Neural cell (in vitro differentiated cells): Measurements from ENCODE around the gene ZNF221. TPM values are rescaled to one million over a fixed set of nuclear protein-coding genes. Genes with fewer than 3 reads are reported as not detected.

Experiments
- H2AFZ ChIP-seq: fragments of 200-600, 300-800 bp; sonication (generic), shearing (Covaris generic); 2 replicates; pipeline ENCODE4 v1.6.0; 2014; ENCODE audit warnings: low read depth, mild to moderate bottlenecking, antibody characterized with exemption, low read length, moderate library complexity
- H3F3A ChIP-seq: fragments of 200-600 bp; shearing (Covaris generic); 2 replicates; pipeline ENCODE4 v1.6.1; 2016; ENCODE audit warnings: mild to moderate bottlenecking, moderate library complexity, mixed read lengths, antibody characterized with exemption, low read length; ENCODE audit not compliant: insufficient read depth, poor library complexity, severe bottlenecking
- H3K27ac ChIP-seq: fragments of 200-600, 300-800 bp; sonication (generic), shearing (Covaris generic); 2 replicates; pipeline ENCODE4 v1.5.1; 2014; ENCODE audit warnings: mild to moderate bottlenecking, low read length, moderate library complexity
- H3K27me3 ChIP-seq: fragments of 300-800, 200-600 bp; sonication (generic), shearing (Covaris generic); 2 replicates; pipeline ENCODE4 v1.6.0; 2014; ENCODE audit warnings: mild to moderate bottlenecking, low read depth, low read length, moderate library complexity; ENCODE audit not compliant: insufficient read depth
- H3K36me3 ChIP-seq: fragments of 300-800, 200-600 bp; sonication (generic), shearing (Covaris generic); 2 replicates; pipeline ENCODE4 v1.5.1; 2014; ENCODE audit warnings: mild to moderate bottlenecking, antibody characterized with exemption, low read length, moderate library complexity; ENCODE audit not compliant: insufficient read depth
- H3K4me2 ChIP-seq: fragments of 300-800, 200-600 bp; sonication (generic), shearing (Covaris generic); 2 replicates; pipeline ENCODE4 v1.6.0; 2014; ENCODE audit warnings: mild to moderate bottlenecking, low read length
- H3K4me3 ChIP-seq: fragments of 300-800, 200-600 bp; sonication (generic), shearing (Covaris generic); 2 replicates; pipeline ENCODE4 v1.5.1; 2014; ENCODE audit warnings: mild to moderate bottlenecking, low read length, moderate library complexity
- H3K79me2 ChIP-seq: fragments of 200-600 bp; shearing (Covaris generic); replicated peaks from 2 replicates; pipeline ENCODE4 v1.6.0; 2014; ENCODE audit warnings: mild to moderate bottlenecking, low read length, moderate library complexity; ENCODE audit not compliant: insufficient read depth
- H3K9ac ChIP-seq: fragments of 300-800, 200-600 bp; sonication (generic), shearing (Covaris generic); 2 replicates; pipeline ENCODE4 v1.6.1; 2016; ENCODE audit warnings: mild to moderate bottlenecking, low read length, mixed read lengths
- H3K9me2 ChIP-seq: fragments of 200-600 bp; shearing (Covaris generic); 2 replicates; pipeline ENCODE4 v1.6.1; 2016; ENCODE audit warnings: mild to moderate bottlenecking, low read length, mixed read lengths; ENCODE audit not compliant: insufficient read depth
- H3K9me3 ChIP-seq: fragments of 200-600, 300-800 bp; sonication (generic), shearing (Covaris generic); 2 replicates; pipeline ENCODE4 v1.6.1; 2016; ENCODE audit warnings: mild to moderate bottlenecking, mixed run types, low read length, moderate library complexity, mixed read lengths
- H4K20me1 ChIP-seq: fragments of 200-600 bp; shearing (Covaris generic); 2 replicates; pipeline ENCODE4 v1.6.1; 2016; ENCODE audit warnings: mild to moderate bottlenecking, mixed run types; ENCODE audit not compliant: insufficient read depth
- EP300 ChIP-seq: fragments of 450-650 bp; conservative IDR thresholded peaks from 2 replicates; pipeline ENCODE4 v1.6.1; 2014; ENCODE audit warnings: antibody characterized with exemption, mild to moderate bottlenecking, moderate library complexity; ENCODE audit not compliant: poor library complexity, severe bottlenecking
- EZH2 ChIP-seq: fragments of 200-600, 300-800 bp; shearing (Covaris generic), sonication (generic); IDR thresholded peaks from 2 replicates; pipeline ENCODE4 v1.6.1; 2014; ENCODE audit warnings: antibody characterized with exemption, low read length, borderline replicate concordance, mild to moderate bottlenecking; ENCODE audit not compliant: insufficient read depth, poor library complexity, severe bottlenecking
- MXI1 ChIP-seq: fragments of 450-650 bp; conservative IDR thresholded peaks from 2 replicates; pipeline ENCODE4 v1.6.1; 2014; ENCODE audit warnings: antibody characterized with exemption, mild to moderate bottlenecking; ENCODE audit not compliant: poor library complexity, severe bottlenecking
- POLR2AphosphoS5 ChIP-seq: IDR thresholded peaks from 2 replicates; pipeline ENCODE4 v1.6.1; 2012
- RAD21 ChIP-seq: fragments of 450-650 bp; conservative IDR thresholded peaks from 2 replicates; pipeline ENCODE4 v1.6.1; 2014; ENCODE audit warnings: antibody characterized with exemption, mild to moderate bottlenecking, moderate library complexity
- REST ChIP-seq: IDR thresholded peaks from 2 replicates; pipeline ENCODE4 v1.6.1; 2012; ENCODE audit warnings: borderline replicate concordance
- SMC3 ChIP-seq: fragments of 450-650 bp; conservative IDR thresholded peaks from 2 replicates; pipeline ENCODE4 v1.6.1; 2014; ENCODE audit warnings: antibody characterized with exemption, mild to moderate bottlenecking, moderate library complexity; ENCODE audit not compliant: poor library complexity
- TAF1 ChIP-seq: IDR thresholded peaks from 2 replicates; pipeline ENCODE4 v1.6.1; 2012; ENCODE audit warnings: low read depth
- polyA plus RNA-seq: library from polyadenylated mRNA; depleted of rRNA; stranded (reverse); fragments of >200 nt; gene quantifications from 2 replicates; pipeline ENCODE4 v1.2.3, GENCODE V29; 2014
- TF ChIP-seq, protein P1 (sequence below): fragments of 450-650 bp; IDR thresholded peaks from 2 replicates; pipeline ENCODE4 v1.5.1; 2014; ENCODE audit warnings: antibody characterized with exemption, mild to moderate bottlenecking, moderate library complexity; ENCODE audit not compliant: poor library complexity, severe bottlenecking

ZNF221 gene
- polyA plus RNA-seq, 1 donor from 2014 or later = 7.4 TPM

DNA sequence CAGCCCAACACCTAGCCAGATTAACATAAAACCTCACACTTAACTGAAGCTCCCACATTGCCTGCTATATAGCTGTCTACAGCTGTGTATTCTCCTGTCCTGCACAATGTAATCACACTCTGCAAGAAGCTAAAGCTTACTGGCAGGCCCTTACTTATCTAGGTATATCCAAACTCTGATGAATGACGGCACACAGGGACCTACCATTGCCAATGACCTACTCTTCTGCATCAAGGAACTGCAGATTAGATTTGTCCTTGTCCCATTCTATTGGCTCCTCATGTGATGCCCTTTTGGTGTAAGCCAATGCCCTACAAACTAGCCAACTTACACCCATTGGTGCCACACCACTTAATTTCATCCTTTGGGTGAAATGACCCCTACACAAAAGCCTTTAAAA is 42.4 kb upstream of the ZNF221 start:
- Histone ChIP-seq H3F3A (no peaks in the 10 kb centered on the region), H3K36me3 (peaks cover 10% of the 10 kb centered on the region), H3K79me2 (no peaks in the 10 kb centered on the region), H3K9ac (no peak overlapping the region), H3K4me2 (no peak overlapping the region), H3K9me3 (peaks cover 29% of the 10 kb centered on the region), H3K9me2 (no peaks in the 10 kb centered on the region), H3K4me3 (no peak overlapping the region), H4K20me1 (no peaks in the 10 kb centered on the region), H3K27ac (no peak overlapping the region), H2AFZ (no peak overlapping the region), H3K27me3 (no peaks in the 10 kb centered on the region)
- no peak for TF ChIP-seq SMC3
- no peak for TF ChIP-seq EP300
- TF ChIP-seq POLR2AphosphoS5 = no peak
- TF ChIP-seq, protein P1, sequence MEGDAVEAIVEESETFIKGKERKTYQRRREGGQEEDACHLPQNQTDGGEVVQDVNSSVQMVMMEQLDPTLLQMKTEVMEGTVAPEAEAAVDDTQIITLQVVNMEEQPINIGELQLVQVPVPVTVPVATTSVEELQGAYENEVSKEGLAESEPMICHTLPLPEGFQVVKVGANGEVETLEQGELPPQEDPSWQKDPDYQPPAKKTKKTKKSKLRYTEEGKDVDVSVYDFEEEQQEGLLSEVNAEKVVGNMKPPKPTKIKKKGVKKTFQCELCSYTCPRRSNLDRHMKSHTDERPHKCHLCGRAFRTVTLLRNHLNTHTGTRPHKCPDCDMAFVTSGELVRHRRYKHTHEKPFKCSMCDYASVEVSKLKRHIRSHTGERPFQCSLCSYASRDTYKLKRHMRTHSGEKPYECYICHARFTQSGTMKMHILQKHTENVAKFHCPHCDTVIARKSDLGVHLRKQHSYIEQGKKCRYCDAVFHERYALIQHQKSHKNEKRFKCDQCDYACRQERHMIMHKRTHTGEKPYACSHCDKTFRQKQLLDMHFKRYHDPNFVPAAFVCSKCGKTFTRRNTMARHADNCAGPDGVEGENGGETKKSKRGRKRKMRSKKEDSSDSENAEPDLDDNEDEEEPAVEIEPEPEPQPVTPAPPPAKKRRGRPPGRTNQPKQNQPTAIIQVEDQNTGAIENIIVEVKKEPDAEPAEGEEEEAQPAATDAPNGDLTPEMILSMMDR = no peak
- TF ChIP-seq RAD21 = no peak
- TF ChIP-seq REST = no peak
- no peak for TF ChIP-seq MXI1
- no peak for TF ChIP-seq EZH2
- no peak for TF ChIP-seq TAF1

GRCh38 chr19:43910884-43911283 is 40.1 kb upstream of the ZNF221 start:
- no peak overlapping the region for H3K27ac ChIP-seq
- no peaks in the 10 kb centered on the region for H3K79me2 ChIP-seq
- TF ChIP-seq POLR2AphosphoS5 (no peak), SMC3 (no peak), EZH2 (no peak), EP300 (no peak), REST (no peak), TAF1 (no peak), MXI1 (no peak), RAD21 (no peak)
- TF ChIP-seq, protein P1 = no peak
- no peaks in the 10 kb centered on the region for H4K20me1 ChIP-seq
- H3K9me3 ChIP-seq = peaks cover 43% of the 10 kb centered on the region
- H3K9ac ChIP-seq = no peak overlapping the region
- no peak overlapping the region for H3K4me3 ChIP-seq
- peaks cover 25% of the 10 kb centered on the region for H3K36me3 ChIP-seq
- no peaks in the 10 kb centered on the region for H3K9me2 ChIP-seq
- H3K4me2 ChIP-seq = no peak overlapping the region
- no peak overlapping the region for H2AFZ ChIP-seq
- no peaks in the 10 kb centered on the region for H3F3A ChIP-seq
- H3K27me3 ChIP-seq = no peaks in the 10 kb centered on the region
